Activated CD8-positive, alpha-beta memory T cell treated with anti-CD3 and anti-CD28 coated beads for 48 hours (primary cell): ENCODE results near the gene PKD2L1.
"Not testable (repeated sequence)": the region's sequence is repeated elsewhere in the genome, so short reads cannot be mapped to it uniquely, and the experiment has no call there.

Source experiments
- DNase-seq, 3 experiments: peaks; one replicate each; pipeline ENCODE4 v3.0.0-alpha.2; 2020; ENCODE audit warnings: low read depth in 2 of 3, low spot score in 2 of 3

PKD2L1 gene

DNA sequence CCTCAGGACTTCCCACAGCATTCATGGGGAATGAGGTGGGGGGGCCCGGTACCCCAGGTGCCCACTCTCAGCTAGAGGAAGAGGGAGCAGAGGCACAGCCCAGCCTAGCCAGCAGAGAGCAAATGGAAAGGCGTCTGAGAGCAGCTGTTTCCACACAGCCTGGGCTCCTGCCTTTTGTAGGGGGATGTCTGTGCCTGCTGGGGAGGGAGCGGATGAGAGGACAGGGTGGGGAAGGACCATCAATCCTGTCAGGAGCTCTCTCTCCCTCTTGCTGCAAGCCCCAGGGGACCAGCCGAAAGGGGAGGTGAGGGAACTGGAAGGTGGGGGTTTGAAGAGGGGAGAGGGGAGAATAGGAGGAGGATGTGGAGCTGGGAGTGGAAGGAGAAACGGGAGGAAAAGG, at the start of gene PKD2L1:
TSS of gene PKD2L1 (minus strand) at position 150 of the 400 bp plus-strand sequence. CDS start at position 25, 125 bp downstream.
- DNase-seq: no peak

DNA sequence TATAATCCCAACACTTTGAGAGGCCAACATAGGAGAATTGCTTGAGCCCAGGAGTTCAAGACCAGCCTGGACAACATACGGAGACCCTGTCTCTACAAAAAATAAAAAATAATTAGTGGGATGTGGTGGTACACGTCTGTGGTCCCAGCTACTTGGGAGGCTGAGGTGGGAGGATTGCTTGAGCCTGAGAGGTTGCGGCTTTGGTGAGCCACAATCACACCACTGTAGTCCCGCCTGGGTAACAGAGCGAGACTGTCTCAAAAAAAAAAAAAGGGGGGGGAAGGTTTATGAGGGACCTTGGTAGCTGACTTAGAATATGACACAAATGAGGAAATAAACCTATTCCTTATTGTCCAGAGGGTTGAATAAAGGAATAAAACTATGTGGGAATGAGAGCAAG, 47.8 kb upstream of the PKD2L1 start:
- no peak for DNase-seq

DNA sequence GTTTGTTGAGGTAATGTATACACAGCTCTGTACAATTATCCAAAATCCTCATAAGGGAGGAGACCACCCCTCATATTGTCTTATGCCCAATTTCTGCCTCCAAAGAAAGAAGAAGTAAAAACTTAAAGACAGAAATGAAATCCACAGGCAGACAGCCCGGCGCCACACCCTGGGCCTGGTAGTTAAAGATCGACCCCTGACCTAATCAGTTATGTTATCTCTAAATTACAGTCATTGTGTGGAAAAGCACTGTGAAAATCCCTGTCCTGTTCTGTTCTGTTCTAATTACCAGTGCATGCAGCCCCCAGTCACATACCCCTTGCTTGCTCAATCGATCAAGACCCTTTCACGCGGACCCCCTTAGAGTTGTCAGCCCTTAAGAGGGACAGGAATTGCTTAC, 46.6 kb upstream of the PKD2L1 start:
- DNase-seq: not testable (repeated sequence)

DNA sequence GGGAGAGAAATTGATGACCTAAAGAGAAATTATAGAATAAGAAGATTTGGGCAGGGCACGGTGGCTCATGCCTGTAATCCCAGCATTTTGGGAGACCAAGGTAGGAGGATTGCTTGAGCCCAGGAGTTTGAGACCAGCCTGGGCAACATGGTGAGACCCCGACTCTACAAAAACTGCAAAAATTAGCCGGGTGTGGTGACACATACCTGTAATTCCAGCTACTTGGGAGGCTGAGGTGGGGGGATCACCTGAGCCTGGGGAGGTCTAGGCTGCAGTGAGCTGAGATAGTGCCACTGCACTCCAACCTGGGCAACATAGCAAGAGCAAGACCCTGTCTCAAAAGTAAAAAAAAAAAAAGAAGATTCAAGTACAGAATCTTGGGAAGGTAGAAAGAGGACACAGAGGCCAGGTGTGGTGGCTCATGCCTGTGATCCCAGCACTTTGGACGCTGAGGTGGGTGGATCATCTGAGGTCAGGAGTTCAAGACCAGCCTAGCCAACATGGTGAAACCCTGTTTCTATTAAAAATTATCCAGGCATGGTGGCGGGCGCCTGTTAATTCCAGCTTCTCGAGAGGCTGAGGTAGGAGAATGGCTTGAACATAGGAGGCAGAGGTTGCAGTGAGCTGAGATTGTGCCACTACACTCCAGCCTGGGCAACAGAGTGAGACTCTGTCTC, 44.8 kb upstream of the PKD2L1 start:
- DNase-seq: not testable (repeated sequence)

DNA sequence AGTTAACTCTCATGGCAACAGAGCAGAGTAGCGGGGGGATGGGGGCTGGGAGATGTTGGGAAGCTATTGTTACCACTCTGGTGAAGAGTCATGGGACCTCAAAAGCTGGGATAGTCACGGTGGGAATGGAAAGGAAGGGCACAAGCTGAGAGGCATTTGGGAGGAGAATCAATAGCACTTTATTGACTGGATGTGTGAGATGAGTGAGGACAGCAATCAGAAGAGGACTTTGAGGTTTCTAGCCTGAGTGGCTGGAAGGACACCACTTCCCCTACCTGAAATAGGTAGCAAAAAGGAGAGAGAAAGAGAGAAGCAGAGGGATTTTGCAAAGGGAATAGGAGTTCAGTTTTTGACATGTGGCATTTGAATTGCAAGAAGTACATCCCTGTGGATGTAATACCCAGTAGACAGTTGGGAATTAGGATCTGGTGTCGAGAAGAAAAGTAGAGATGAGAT, 44.2 kb upstream of the PKD2L1 start:
- DNase-seq: no peak

DNA sequence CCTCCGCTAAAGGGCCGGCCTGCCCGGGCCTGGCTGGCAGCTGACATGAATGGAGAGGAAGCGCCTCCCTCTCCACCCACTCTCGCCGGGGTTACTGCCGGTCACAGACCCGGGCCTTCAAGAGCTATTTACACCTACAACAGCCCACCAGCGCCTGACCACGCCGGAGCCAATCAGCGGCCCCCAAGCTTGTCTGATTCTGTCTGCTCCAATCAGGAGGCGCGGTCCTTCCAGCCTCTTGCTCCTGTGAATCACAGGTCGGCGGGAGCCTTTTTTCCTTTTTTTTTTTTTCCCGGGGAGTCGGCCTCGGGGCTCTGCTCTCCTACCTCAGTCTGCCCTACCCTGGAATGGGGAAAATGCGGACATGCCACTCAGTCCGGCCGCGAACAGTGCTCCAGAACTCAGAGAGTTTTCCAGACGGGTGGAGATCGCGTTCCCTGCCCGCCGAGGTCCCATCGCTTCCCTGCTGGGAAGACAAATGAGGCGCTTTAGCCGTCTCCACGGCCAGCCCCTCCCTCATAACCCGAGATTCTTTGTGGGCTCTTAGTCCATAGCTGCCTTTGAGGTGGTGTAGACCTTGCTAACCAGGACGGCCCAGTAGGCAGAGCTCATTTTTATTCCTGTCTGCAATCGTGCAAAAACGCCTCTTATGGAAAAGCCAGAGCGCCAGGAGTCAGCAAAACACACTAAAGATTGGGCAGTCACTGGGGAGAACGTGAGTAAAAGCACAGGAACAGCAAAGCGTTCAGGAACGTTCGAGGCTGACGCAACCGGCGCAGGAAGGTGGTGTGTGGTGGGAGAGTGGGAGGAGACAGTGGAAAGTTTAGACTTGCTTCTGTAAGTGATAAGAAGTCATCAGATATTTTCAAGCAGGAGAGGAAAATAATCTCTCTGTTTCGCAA, 43.5 kb upstream of the PKD2L1 start:
- peak; percentile 70 to 86 (median 82) for DNase-seq

DNA sequence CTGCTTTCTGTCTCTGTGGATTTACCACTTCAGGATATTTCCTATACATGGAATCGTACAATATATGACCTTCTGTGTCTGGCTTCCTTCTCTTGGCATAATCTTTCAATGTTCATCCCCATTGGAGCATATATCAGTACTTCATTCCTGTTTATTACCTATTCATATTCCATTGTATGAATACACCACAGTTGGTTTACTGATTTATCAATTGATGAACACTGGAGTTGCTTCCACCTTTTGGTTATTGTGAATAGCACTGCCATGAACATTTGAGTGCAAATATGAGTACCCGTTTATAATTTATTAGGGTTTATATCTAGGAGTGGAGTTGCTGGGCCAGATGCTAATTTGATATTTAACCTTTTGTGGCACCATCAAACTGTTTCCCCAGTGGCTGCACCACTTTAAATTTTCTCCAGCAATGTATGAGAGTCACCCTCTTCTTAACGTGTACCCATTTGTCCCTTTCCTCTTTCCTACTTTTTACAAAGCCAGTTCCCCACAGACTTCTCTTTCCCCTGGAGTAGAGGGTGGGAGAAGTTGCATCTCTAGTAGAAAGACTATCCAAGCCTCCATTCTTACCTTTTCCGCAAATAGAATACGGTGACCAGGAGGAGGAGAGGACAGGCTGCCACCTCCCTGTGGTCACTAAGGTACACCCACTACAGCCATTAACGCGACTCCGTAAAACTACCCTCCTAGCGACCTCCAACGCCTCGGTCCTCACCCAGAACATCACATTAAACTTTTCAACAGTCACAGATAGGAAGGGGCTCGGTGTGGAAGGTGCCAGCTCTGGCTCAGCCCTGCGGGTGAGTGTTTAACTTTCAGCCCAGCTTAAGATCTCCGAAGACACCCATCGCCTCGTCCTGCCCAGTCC, 42.6 kb upstream of the PKD2L1 start:
- DNase-seq: no peak

DNA sequence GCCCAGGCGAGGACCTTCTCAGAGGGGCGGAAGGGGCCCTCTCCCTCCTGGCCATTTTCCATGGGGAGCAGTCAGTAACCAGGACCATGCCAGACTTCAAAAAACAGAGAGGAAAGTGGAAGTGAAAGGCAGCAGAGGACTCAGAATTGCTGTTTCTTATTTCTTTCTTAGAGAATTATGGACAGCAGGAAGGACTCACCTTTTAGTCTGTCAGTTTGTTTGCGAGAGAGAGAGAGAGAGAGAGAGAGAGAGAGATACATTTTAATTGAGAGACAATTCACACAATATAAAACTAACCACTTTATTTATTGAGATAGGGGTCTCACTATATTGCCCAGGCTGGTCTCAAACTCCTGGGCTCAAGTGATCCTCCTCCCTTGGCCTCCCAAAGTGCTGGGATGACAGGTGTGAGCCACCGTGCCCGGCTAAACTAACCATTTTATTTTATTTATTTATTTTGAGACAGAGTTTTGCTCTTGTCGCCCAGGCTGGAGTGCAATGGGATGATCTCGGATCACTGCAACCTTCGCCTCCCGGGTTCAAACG, 41.5 kb upstream of the PKD2L1 start:
- no peak for DNase-seq

DNA sequence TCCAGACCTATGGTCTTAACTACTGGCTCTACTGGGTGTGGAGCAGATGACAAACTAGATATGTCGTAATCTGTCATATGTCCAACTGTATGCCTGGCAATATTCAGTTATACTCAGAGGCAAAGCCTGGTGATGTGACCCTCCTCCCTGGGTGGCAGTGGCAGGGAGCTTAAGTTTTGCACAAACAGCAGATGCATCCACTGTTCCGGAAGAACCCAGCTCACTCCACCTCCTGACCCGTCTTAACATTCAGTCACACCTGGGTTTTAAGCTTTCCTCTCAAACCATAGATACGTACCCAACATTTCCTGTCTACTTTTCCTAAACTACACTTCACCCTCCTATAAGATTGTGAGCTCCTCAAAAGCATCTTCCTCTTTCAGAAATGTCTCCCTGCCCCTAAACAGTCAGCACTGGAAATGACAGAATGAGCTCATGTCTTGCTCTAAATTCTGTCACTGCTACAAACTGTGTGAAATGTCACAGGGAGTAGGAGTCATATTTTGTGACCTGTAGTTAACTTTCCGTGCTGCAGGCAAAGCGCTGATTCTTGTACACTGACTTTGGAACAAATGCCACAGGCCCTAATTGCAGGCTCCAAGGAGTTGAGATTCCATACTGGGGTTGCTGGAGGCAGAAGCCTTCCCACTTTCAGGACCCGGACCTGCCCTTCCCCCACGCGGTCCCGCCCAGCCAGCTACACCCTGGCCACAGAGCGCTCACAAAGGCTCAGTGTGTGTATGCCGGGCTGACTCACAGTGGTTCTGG, 40.9 kb upstream of the PKD2L1 start:
- peak; percentile 51 to 57 (median 53) for DNase-seq

DNA sequence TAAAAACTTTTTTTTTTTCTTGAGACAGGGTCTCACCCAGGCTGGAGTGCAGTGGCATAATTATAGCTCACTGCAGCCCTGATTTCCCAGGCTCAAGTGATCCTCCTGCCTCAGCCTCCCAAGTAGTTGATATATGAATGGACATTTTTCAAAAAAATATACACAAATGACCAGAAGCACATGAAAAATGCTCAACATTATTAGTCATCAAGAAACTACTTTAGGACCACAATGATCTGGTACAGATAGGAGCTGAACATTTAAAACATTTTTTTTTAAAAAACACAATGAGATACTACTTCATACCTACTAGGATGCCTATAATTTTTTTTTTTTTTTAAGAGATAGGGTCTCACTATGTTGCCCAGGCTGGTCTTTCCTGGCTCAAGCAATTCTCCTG, 38.7 kb upstream of the PKD2L1 start:
- DNase-seq: no peak

DNA sequence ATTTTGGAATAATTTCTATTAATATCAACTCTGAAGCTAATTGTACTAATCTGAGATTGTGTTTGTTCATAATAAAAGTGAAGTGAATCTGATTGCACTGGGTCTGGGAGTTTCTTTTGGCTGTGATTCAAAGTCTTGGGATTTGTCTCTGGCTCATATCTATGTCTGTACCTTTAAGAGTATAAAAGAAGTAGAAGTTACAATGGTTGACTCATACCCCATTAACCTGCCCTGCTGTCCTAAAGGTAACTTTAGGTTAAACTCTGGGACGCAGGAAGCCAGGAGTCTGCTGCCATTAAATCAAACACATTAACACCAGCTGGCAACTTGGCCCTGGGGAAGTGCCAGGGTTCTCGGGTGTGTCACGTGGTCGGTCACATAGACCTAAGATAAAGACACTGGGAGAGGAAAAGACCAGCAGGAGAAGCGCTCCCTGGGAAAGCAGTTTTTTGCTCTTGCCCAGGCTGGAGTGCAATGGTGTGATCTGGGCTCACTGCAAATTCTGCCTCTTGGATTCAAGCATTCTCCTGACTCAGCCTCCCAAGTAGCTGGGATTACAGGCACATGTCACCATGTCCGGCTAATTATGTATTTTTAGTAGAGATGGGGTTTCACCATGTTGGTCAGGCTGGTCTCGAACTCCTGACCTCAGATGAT, 34.8 kb upstream of the PKD2L1 start:
- no peak for DNase-seq

DNA sequence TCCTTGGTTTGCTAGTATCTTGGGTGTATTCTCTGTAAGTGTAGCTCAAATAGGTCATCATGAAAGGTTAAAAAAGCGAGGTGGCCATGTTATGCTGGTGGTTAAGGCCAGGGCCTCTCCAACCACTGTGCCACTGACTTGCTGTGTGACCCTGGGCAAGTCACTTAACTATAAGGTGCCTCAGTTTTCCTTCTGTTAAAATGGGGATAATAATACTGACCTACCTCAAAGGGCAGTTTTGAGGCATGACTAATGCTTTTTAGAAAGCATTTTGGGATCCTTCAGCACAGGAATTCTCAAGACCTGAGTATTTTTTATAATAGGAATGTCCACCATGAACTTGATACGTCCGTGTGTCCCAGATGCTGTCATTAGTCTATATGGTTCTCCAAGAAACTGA, 34.1 kb upstream of the PKD2L1 start:
- no peak for DNase-seq

DNA sequence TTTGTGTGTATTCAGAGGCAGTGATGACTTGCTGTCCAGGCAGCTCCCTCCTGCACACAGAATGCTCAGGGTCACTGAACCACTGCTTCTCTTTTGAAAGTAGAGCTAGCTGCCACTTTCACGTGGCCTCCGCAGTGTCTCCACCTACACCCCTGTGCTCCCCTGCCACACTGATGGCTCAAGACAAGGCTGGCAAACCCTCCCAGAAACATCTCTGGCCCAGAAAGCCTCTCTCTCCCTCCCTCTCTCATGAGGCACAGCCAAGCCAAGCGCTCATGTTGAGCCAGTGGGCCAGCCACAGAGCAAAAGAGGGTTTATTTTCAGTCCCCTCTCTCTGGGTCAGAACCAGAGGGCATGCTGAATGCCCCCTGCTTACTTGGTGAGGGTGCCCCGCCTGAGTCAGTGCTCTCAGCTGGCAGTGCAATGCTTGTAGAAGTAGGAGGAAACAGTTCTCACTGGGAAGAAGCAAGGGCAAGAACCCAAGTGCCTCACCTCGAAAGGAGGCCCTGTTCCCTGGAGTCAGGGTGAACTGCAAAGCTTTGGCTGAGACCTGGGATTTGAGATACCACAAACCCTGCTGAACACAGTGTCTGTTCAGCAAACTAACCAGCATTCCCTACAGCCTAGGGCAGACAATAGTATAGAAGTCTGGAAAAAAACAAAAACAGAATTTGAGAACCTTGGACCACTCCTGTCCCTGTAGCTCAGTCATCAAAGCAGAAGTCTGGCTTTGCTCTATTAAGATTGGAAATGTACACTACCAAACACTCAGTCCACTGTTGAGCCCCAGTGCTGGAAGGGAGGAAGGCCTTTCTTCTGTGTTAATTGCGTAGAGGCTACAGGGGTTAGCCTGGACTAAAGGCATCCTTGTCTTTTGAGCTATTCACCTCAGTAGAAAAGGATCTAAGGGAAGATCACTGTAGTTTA, 32.8 kb upstream of the PKD2L1 start:
- no peak for DNase-seq

DNA sequence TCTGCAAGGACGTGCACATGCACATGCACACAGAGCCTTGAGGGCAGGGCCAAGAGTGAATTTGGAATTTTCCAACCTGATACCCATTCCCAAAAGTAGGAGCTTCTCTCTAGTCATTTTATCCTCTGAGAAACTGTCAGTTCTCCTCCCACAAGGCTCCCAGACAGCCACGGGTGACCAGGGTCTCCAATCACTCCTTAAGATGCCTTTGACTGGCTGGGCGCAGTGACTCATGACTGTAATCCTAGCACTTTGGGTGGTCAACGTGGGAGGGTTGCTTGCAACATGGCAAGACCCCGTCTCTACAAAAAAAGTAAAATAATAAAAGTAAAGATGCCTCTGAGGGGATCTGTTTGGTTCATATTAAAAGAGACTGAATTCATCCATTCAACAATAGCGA, 30.2 kb upstream of the PKD2L1 start:
- DNase-seq: no peak

DNA sequence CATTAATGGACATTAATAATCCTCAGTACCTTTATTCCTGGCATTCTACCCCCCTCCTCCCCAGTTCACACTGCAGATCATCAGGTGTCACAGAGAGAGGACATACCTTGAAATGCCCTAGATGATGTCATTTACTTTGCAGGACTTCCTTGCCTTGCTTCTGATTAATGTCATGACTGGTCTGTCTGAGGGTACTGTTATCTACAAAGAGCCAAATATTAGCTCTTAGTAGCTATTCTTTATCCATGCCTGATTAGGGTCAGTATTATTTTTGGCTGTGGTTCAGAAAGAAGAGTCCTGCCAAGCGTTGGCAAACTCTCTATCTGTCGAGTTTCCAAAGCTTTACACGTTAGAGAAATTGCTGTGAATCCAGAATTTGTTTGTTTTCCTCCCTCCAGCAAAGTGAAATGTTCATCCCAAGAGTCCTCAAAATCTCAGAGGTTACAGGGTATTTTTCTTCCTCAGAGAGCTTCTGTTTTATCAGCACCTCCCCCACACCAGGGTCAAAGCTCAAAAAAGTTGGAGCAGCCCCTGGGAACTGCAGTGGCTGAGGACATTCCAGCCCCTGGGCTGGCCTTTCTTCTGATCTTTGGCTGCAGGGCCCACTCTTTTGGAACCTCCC, 29.6 kb upstream of the PKD2L1 start:
- no peak for DNase-seq

DNA sequence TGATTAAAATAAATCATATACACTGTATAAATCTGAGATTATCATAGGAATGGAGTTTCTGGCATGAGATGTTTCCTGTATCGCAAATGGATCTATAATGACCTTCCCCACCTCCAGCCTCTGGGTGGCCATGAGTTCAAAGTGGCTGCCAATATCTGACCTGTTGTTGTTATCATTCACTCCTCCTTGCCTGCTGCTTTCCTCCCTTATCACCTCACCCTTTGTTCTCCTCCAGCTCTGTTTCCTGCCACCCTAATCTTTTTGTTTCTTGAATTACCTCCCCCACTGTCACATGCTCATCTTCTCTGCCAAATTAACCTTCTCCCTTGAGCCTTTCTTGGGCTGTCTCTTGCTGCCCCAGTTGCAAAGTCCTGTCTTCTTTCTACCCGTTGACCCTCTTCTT, 29.0 kb upstream of the PKD2L1 start:
- no peak for DNase-seq

DNA sequence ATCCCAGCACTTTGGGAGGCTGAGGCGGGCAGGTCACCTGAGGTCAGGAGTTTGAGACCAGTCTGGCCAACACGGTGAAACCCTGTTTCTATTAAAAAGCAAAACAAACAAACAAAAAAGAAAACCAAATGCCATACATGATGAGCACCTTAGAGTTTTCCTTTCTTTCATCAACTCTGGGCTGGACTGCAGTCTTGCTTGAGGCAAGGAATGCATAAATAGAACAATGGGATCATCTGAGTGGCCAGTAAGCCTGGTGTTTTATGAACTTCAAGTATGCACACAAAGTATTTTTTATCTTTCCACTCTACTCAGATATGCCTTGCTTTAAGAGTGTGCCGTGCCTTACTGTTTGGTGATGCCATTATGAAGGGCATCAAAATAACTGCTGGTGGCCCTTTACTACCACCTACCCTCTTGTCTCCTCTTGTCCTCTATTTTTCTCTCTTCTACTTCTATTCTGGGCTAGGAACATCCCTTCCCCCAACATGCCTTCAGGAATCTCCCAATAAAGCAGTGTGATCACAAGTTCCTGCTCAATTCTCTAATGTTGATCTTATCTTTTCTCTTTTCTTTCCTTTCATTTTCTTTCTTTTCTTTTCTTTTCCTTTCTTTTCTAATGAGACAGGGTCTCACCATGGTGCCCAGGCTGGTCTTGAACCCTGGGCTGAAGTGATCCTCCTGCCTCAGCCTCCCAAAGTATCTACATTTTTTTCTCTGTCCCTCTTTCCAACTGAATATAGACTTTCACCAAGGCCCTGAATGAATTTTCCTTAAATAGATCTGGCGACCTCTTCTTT, 27.2 kb upstream of the PKD2L1 start:
- DNase-seq: no peak
